Ovary (tissue), 9 donors: ENCODE measurements around the gene TAS2R60. TPM values are rescaled to one million over a fixed set of nuclear protein-coding genes. Genes with fewer than 3 reads are reported as not detected.

ENCODE experiments used
- DNase-seq, 5 donors: peaks; one replicate each; pipeline ENCODE4 v3.0.0-alpha.2; 2019 to 2020
- H3K27ac ChIP-seq, 2 donors: fragments of 200-600 bp; one replicate each; pipeline versions ENCODE4 v1.5.1 to v1.8.0; 2019 to 2022
- H3K27me3 ChIP-seq: fragments of 200-600 bp; one replicate; pipeline ENCODE4 v1.8.0; 2022
- H3K36me3 ChIP-seq: fragments of 200-600 bp; sonication (generic); one replicate; pipeline ENCODE4 v1.5.1; 2019
- H3K4me1 ChIP-seq: one replicate; pipeline ENCODE4 v1.8.1; 2013; ENCODE audit warnings: mild to moderate bottlenecking, moderate library complexity; ENCODE audit not compliant: insufficient read depth
- H3K4me3 ChIP-seq: fragments of 200-600 bp; sonication (generic); one replicate; pipeline ENCODE4 v1.5.1; 2017
- H3K9me3 ChIP-seq, 2 donors: fragments of 200-600 bp in 1 of 2; sonication (generic) in 1 of 2; one replicate each; pipeline versions ENCODE4 v1.5.1 to v1.8.1; 2013 to 2019; ENCODE audit warnings: mild to moderate bottlenecking in 1 of 2, moderate library complexity in 1 of 2
- CTCF ChIP-seq, 3 donors: fragments of 450-650 bp in 2 of 3; fragments of 200-600 bp in 1 of 3; IDR thresholded peaks; one replicate each; pipeline versions ENCODE4 v1.5.1 to v1.8.0; 2016 to 2022; ENCODE audit warnings: antibody characterized with exemption in 3 of 3, mild to moderate bottlenecking in 1 of 3
- EP300 ChIP-seq: sonication (generic); formaldehyde crosslinking; IDR thresholded peaks from one replicate; pipeline ENCODE4 v1.6.1; 2017; ENCODE audit warnings: antibody characterized with exemption
- POLR2A ChIP-seq: fragments of 450-650 bp; IDR thresholded peaks from one replicate; pipeline ENCODE4 v1.6.1; 2017; ENCODE audit warnings: antibody characterized with exemption, mild to moderate bottlenecking, moderate library complexity
- WGBS, 3 donors: extraction: QIAGEN DNeasy Blood & Tissue Kit in 1 of 3; methylation state at CpG; one replicate each; pipeline versions ENCODE4 v1.1.5 to v1.1.7; 2013 to 2017; 5-methylcytosine and 5-hydroxymethylcytosine counted together
- intact Hi-C, 4 donors: fragments of 100-400 bp; cut with DNase I; formaldehyde crosslinking; loops; one replicate each; pipeline versions ENCODE4 v1.11.0 to v1.15.1; 2022 to 2023
- polyA plus RNA-seq, 2 donors: library from polyadenylated mRNA; stranded (reverse); fragments of 200-250 nt in 1 of 2; fragments of 350-450 nt in 1 of 2; fragmentation: Illumina TruSeq in 1 of 2; extraction: RNeasy Lipid Tissue Mini Kit (QIAGEN cat#74804) in 1 of 2; gene quantifications; one replicate each; pipeline ENCODE4 v1.2.3, GENCODE V29; 2013 to 2014
- total RNA-seq, 7 donors: library from RNA; depleted of rRNA in 2 of 7; stranded (reverse); fragments of >200 nt in 2 of 7; fragmentation: NEBNext Ultra II Directional in 3 of 7; extraction: Animal tissue kit (Norgen Biotek cat#: 25700) in 3 of 7; gene quantifications; one replicate each; pipeline versions ENCODE4 v1.1.0 to v1.2.4, GENCODE V29; 2016 to 2023
- donor health status: DM: no; HTN: no; CAD: no; lungs with moderate emphysema.
- donor health status: DM: no; HTN: no; CAD: no.
- donor health status: Bipolar disorder and iron deficiency.
- donor health status: DM: yes; HTN: yes; CAD: no.
- donor health status: DM: no; HTN: no; CAD: no.
- donor health status: DM: yes; HTN: yes; CAD: no.

Gene TAS2R60
- total and polyA plus RNA-seq, 9 donors, result 0.98 TPM; not detected in 8

GRCh38 chr7:143479055-143479766, 36.0 kb downstream of the TAS2R60 start:
- Histone ChIP-seq H3K9me3 (no peaks in the 10 kb centered on the region), H3K27me3 (no peaks in the 10 kb centered on the region), H3K4me3 (no peak overlapping the region), H3K36me3 (no peaks in the 10 kb centered on the region), H3K4me1 (no peaks in the 10 kb centered on the region), H3K27ac (no peak overlapping the region)
- TF ChIP-seq POLR2A (no peak), EP300 (no peak), CTCF (IDR thresholded peaks at IDR 0.05) (no peak)
- DNase-seq, result no peak
- WGBS, 3 donors, result 72 to 84% (median 80%) methylated on average over 10 of the region's 10 CpGs
- intact Hi-C loops, result no loop called here

- Histone ChIP-seq H3K4me3 (no peak overlapping the region), H3K36me3 (no peaks in the 10 kb centered on the region), H3K9me3 (no peaks in the 10 kb centered on the region), H3K27ac (no peak overlapping the region), H3K27me3 (no peaks in the 10 kb centered on the region), H3K4me1 (no peaks in the 10 kb centered on the region)
- intact Hi-C loops, result no loop called here
- TF ChIP-seq EP300, result no peak
- no peak for TF ChIP-seq CTCF (IDR thresholded peaks at IDR 0.05)
- no peak for TF ChIP-seq POLR2A
- no peak for DNase-seq
Measured at GRCh38 chr7:143480501-143480900, 37.2 kb downstream of the TAS2R60 start.

- 16 to 24% (median 22%) methylated on average over 3 of the region's 3 CpGs for WGBS, 3 donors
- TF ChIP-seq EP300 (no peak), POLR2A (no peak), CTCF (IDR thresholded peaks at IDR 0.05) (no peak)
- intact Hi-C loops, result no loop called here
- Histone ChIP-seq H3K4me1 (peaks cover 5% of the 10 kb centered on the region), H3K4me3 (no peak overlapping the region), H3K36me3 (no peaks in the 10 kb centered on the region), H3K27me3 (no peaks in the 10 kb centered on the region), H3K27ac (no peak overlapping the region), H3K9me3 (no peaks in the 10 kb centered on the region)
- no peak for DNase-seq
Measured at GRCh38 chr7:143484119-143484518, 40.9 kb downstream of the TAS2R60 start.

DNA sequence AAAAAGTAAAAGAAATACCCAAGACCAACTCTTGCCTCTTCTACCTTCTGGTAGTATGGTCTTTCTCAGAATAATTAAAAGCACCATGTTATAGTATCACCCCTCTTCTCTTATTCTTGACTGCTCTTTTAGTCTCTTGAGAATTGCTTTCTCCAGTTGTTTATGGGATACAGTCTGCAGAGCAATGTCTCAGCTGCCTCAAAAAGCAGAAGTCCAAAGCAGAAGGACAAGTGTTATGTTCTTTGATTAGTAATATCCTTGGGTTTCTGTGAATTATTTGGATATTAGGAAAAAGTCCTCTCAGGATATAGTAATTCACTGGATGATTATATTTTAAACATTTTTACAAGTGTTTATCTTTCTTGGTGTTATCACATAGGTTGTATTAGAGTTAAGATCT, 41.8 kb downstream of the TAS2R60 start:
- H3K36me3 ChIP-seq, result no peaks in the 10 kb centered on the region
- intact Hi-C loops, result no loop called here
- H3K4me3 ChIP-seq, result no peak overlapping the region
- H3K4me1 ChIP-seq, result peaks cover 5% of the 10 kb centered on the region
- TF ChIP-seq CTCF (IDR thresholded peaks at IDR 0.05), result no peak
- TF ChIP-seq POLR2A, result no peak
- no peak for TF ChIP-seq EP300
- H3K27me3 ChIP-seq, result no peaks in the 10 kb centered on the region
- no peak for DNase-seq
- H3K27ac ChIP-seq, result no peak overlapping the region
- H3K9me3 ChIP-seq, result no peaks in the 10 kb centered on the region
